Calu3 (cell line): ENCODE results near the gene SCCPDH. TPM values are rescaled to one million over a fixed set of nuclear protein-coding genes. Genes with fewer than 3 reads are reported as not detected.

Experiments used
- Bru-seq: library from RNA; stranded (reverse); fragments of 400-500 nt; gene quantifications from one replicate; lab custom pipeline; 2021; lab: Mats Ljungman, UMichigan
- BruChase-seq, 2 experiments: library from RNA; stranded (reverse); fragments of 400-500 nt; gene quantifications; one replicate each; lab custom pipeline; 2021; lab: Mats Ljungman, UMichigan
- BruUV-seq: library from RNA; stranded (reverse); fragments of 400-500 nt; replicated peaks from 2 replicates; lab custom pipeline; 2021; lab: Mats Ljungman, UMichigan
- CTCF ChIA-PET: fragments of 300-600 bp; sonication (Branson Sonifier 250); formaldehyde crosslinking; loops from one replicate; lab custom pipeline; 2022; ENCODE audit warnings: antibody characterized with exemption; lab: Charles Lee
- DNase-seq: peaks from one replicate; pipeline ENCODE4 v3.0.0; 2022
- H3K27ac Mint-ChIP-seq: one replicate; pipeline ENCODE4 v1.8.0; 2022; ENCODE audit warnings: mixed read lengths; ENCODE audit not compliant: unreplicated experiment
- H3K27me3 Mint-ChIP-seq: one replicate; pipeline ENCODE4 v1.8.0; 2022; ENCODE audit warnings: mixed read lengths; ENCODE audit not compliant: unreplicated experiment
- H3K36me3 Mint-ChIP-seq: one replicate; pipeline ENCODE4 v1.8.0; 2022; ENCODE audit warnings: mild to moderate bottlenecking, moderate library complexity, mixed read lengths; ENCODE audit not compliant: insufficient read depth, unreplicated experiment
- H3K4me1 Mint-ChIP-seq: one replicate; pipeline ENCODE4 v1.8.0; 2022; ENCODE audit warnings: mild to moderate bottlenecking, low read depth, mixed read lengths; ENCODE audit not compliant: unreplicated experiment
- H3K4me3 Mint-ChIP-seq: one replicate; pipeline ENCODE4 v1.8.0; 2022; ENCODE audit warnings: mild to moderate bottlenecking, low read depth, moderate library complexity, mixed read lengths; ENCODE audit not compliant: unreplicated experiment
- H3K9me3 Mint-ChIP-seq: one replicate; pipeline ENCODE4 v1.8.0; 2022; ENCODE audit warnings: low read depth, mixed read lengths; ENCODE audit not compliant: unreplicated experiment
- CTCF ChIP-seq: fragments of 200-600 bp; IDR thresholded peaks from one replicate; pipeline ENCODE4 v1.8.0; 2022; ENCODE audit warnings: antibody characterized with exemption; ENCODE audit not compliant: unreplicated experiment
- intact Hi-C: fragments of 100-400 bp; cut with micrococcal nuclease; formaldehyde crosslinking; loops from one replicate; pipeline ENCODE4 v1.10.0; 2022; ENCODE audit not compliant: unreplicated experiment
- long read RNA-seq: library from polyadenylated mRNA; stranded (forward); transcript quantifications from one replicate; pipeline ENCODE4 v2.0.0, GENCODE V29; 2022
- total RNA-seq: library from RNA; stranded (reverse); gene quantifications from 2 replicates; pipeline ENCODE4 v1.2.3, GENCODE V29; 2022

The SCCPDH gene, protein sequence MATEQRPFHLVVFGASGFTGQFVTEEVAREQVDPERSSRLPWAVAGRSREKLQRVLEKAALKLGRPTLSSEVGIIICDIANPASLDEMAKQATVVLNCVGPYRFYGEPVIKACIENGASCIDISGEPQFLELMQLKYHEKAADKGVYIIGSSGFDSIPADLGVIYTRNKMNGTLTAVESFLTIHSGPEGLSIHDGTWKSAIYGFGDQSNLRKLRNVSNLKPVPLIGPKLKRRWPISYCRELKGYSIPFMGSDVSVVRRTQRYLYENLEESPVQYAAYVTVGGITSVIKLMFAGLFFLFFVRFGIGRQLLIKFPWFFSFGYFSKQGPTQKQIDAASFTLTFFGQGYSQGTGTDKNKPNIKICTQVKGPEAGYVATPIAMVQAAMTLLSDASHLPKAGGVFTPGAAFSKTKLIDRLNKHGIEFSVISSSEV
- total RNA-seq, result 36.0 and 40.0 TPM in 2 replicates
- Bru-seq, nascent RNA, result percentile 75 among the genes with signal in this experiment
- BruChase-seq, experiment 1, labeled RNA remaining after a 6-hour chase, result percentile 73 among the genes with signal in this experiment
- BruChase-seq, experiment 2, labeled RNA remaining after a 2-hour chase, result percentile 68 among the genes with signal in this experiment
- long read RNA-seq, transcript SCCPDH-201 (12 exons, 2,503 nt), result major isoform, 123 of 142 reads
- long read RNA-seq, partial matches to known transcripts, result 2 of 142 reads
- long read RNA-seq, other reads (novel, unspliced or antisense), result 17 of 142 reads

DNA sequence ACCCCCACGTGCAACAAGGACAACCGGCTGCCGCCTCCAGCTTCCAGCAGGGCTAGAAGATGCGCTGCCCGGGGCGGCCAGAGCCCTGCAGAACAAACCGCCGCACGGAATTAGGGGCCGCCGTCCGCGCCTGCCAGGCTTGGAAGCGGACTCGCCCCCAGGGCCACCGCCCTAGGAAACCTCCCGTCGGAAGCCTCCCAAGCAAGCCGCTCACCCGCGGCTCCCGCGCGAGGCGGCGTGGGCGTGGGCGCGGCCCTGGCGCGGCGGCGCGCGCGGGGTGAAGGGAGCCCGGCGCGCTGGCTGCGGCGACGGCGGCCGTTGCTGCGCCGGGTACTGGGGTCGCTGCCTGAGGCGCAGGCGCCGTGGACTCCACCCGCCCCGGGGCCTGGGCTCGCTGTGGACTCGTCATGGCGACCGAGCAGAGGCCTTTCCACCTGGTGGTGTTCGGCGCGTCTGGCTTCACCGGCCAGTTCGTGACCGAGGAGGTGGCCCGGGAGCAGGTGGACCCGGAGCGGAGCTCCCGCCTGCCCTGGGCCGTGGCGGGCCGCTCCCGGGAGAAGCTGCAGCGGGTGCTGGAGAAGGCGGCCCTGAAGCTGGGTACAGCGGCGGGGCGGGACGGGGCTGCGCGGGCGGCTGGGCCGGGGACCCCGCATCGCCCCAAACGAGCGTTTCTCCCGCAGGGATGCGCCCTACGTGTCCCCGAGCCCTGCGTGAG lies at the start of gene SCCPDH:
Gene SCCPDH (plus strand): TSS at position 394 of the 715 bp plus-strand sequence. CDS start 14 bp downstream, at position 408.
- peak within 1 kb of the TSS; percentile 56 for H3K27ac Mint-ChIP-seq
- CTCF ChIA-PET, result no interaction called here
- peak; percentile 82 for DNase-seq
- no peaks in the 10 kb centered on the region for H3K27me3 Mint-ChIP-seq
- peaks cover 9% of the 10 kb centered on the region for H3K9me3 Mint-ChIP-seq
- no TSS peak for BruUV-seq
- intact Hi-C loops, result no loop called here
- peaks cover 31% of the 10 kb centered on the region for H3K4me1 Mint-ChIP-seq
- TF ChIP-seq CTCF, result no peak
- H3K4me3 Mint-ChIP-seq, result peak within 1 kb of the TSS; percentile 77
- H3K36me3 Mint-ChIP-seq, result peaks cover 22% of the 10 kb centered on the region

- CTCF ChIA-PET, result interaction anchor here (0.7 kb wide), 1 partner anchor 63 kb away, joined by 3 read pairs; no protein-coding TSS in a partner anchor
- H3K27ac Mint-ChIP-seq, result no peak overlapping the region
- H3K4me1 Mint-ChIP-seq, result peaks cover 10% of the 10 kb centered on the region
- TF ChIP-seq CTCF, result no peak
- no peaks in the 10 kb centered on the region for H3K36me3 Mint-ChIP-seq
- intact Hi-C loops, result no loop called here
- peaks cover 9% of the 10 kb centered on the region for H3K27me3 Mint-ChIP-seq
- no peak for DNase-seq
- H3K4me3 Mint-ChIP-seq, result no peak overlapping the region
- no TSS peak for BruUV-seq
- H3K9me3 Mint-ChIP-seq, result no peaks in the 10 kb centered on the region
These were observed 46.4 kb upstream of the SCCPDH start for GRCh38 chr1:246677842-246678241.

DNA sequence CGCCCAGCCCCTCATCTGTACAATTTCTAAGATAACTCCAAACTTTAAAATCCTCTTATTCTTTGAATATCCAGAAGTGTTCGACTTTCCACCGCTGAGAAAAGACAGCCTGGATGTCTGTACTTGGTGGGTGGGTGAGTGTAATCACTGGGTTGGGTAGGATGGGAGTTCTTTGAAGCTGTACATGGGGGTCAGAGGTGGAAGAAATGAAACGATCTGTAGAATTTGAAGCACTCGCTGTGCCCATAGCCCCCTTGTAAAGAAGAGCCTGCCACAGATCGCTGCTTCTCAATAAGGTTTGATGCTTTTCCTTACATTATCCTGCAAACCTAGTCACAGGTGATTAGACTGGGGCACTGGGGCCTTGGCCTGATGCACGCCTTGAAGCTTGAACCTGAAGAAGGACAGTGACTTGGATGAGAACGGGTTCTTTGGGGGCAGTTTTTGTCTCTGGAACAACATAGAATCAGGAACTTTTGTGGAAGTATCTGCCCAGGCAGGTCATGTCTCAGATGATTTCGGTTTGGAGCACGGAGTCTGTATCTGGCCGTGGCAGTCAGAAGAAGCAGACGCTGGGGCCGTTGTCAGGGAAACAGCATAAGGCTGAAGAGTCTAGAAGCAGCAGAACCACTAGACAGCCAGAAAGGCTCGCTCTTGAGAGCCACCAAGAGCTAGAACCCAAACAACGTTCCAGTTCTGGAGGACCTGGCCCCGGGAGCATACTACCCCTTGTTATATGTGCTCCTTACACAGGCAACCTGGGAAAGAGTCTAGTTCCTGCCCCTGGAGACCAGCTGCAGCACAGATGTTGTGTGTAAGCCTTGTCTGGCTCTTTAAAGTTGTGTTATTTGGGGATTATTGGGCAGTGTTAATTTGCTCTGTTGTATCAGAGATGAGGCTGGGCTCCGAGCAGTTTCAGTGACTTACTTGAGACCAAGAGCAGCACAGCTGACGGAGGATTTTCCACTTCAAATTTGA lies 45.1 kb upstream of the SCCPDH start:
- Mint-ChIP-seq H3K4me3 (no peak overlapping the region), H3K27me3 (peaks cover 9% of the 10 kb centered on the region), H3K36me3 (no peaks in the 10 kb centered on the region), H3K4me1 (peaks cover 3% of the 10 kb centered on the region), H3K9me3 (no peaks in the 10 kb centered on the region), H3K27ac (no peak overlapping the region)
- DNase-seq, result no peak
- no TSS peak for BruUV-seq
- TF ChIP-seq CTCF, result no peak
- CTCF ChIA-PET, result no interaction called here
- intact Hi-C loops, result no loop called here
